ENCODE data around the gene POLD1. TPM values are rescaled to one million over a fixed set of nuclear protein-coding genes. Genes with fewer than 3 reads are reported as not detected.

POLD1 gene
- total RNA-seq, 2 experiments from 2014 or later: 119 to 233 TPM

DNA sequence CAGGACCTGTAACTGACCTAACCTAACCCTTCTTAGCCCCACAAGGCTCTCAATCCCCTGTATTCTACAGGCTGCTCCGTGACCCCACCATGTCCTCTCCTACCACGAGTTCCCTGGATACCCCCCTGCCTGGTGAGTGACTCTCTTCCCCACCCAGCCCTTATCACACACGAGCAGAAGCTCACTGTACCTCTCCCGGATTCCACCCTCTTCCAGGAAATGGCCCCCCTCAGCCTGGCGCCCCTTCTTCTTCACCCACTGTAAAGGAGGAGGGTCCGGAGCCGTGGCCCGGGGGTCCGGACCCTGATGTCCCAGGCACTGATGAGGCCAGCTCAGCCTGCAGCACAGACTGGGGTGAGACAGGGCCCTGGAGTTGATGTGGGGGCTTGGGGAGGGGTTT is 6.6 kb upstream of the POLD1 start:
- TF ChIP-seq EZH2phosphoT487 (IDR thresholded peaks at IDR 0.05; ENCODE audit: borderline replicate concordance, low read depth, low read length): no peak
- TF ChIP-seq, protein P1, sequence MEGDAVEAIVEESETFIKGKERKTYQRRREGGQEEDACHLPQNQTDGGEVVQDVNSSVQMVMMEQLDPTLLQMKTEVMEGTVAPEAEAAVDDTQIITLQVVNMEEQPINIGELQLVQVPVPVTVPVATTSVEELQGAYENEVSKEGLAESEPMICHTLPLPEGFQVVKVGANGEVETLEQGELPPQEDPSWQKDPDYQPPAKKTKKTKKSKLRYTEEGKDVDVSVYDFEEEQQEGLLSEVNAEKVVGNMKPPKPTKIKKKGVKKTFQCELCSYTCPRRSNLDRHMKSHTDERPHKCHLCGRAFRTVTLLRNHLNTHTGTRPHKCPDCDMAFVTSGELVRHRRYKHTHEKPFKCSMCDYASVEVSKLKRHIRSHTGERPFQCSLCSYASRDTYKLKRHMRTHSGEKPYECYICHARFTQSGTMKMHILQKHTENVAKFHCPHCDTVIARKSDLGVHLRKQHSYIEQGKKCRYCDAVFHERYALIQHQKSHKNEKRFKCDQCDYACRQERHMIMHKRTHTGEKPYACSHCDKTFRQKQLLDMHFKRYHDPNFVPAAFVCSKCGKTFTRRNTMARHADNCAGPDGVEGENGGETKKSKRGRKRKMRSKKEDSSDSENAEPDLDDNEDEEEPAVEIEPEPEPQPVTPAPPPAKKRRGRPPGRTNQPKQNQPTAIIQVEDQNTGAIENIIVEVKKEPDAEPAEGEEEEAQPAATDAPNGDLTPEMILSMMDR (conservative IDR thresholded peaks at IDR 0.05; ENCODE audit: low read length): no peak
- H3K4me3 ChIP-seq (ENCODE audit: low read depth, low read length, poor library complexity, severe bottlenecking): peak overlapping the region; percentile 83
- no peak overlapping the region for H2AFZ ChIP-seq (ENCODE audit: low read length)
- intact Hi-C loops (cut with micrococcal nuclease; ENCODE audit: unreplicated experiment): no loop called here
- peak overlapping the region; percentile 60 for H3K4me2 ChIP-seq (ENCODE audit: low read length)
- H3K27ac ChIP-seq (ENCODE audit: low read depth, low read length, poor library complexity, severe bottlenecking): peak overlapping the region; percentile 42
- ChIA-PET POLR2A (interaction anchor here (0.7 kb wide), 1 partner anchor 38 kb away, joined by 3 read pairs; no protein-coding TSS in a partner anchor), CTCF (ENCODE audit: unreplicated experiment) (no interaction called here)
- H4K20me1 ChIP-seq (ENCODE audit: insufficient read depth, low read length): 0 out of 2 replicates have a peak, but pooled peaks cover 3% of the 10 kb centered on the region
- no TSS peak for BruUV-seq (replicated peaks)
- H3K79me2 ChIP-seq (ENCODE audit: insufficient read depth, low read depth, low read length): peaks cover 6% of the 10 kb centered on the region; the same call in 1 of the 2 replicates
- no peaks in the 10 kb centered on the region for H3K9me2 ChIP-seq (ENCODE audit: insufficient read depth, low read length)
- peaks cover 16% of the 10 kb centered on the region for H3K4me1 ChIP-seq (ENCODE audit: insufficient read depth, low read length, poor library complexity, severe bottlenecking)
- no peak for DNase-seq (ENCODE audit: low spot score)
- peaks cover 51% of the 10 kb centered on the region for H3K36me3 ChIP-seq (ENCODE audit: insufficient read depth, low read length)
- H3K9me3 ChIP-seq (ENCODE audit: low read length): no peaks in the 10 kb centered on the region

DNA sequence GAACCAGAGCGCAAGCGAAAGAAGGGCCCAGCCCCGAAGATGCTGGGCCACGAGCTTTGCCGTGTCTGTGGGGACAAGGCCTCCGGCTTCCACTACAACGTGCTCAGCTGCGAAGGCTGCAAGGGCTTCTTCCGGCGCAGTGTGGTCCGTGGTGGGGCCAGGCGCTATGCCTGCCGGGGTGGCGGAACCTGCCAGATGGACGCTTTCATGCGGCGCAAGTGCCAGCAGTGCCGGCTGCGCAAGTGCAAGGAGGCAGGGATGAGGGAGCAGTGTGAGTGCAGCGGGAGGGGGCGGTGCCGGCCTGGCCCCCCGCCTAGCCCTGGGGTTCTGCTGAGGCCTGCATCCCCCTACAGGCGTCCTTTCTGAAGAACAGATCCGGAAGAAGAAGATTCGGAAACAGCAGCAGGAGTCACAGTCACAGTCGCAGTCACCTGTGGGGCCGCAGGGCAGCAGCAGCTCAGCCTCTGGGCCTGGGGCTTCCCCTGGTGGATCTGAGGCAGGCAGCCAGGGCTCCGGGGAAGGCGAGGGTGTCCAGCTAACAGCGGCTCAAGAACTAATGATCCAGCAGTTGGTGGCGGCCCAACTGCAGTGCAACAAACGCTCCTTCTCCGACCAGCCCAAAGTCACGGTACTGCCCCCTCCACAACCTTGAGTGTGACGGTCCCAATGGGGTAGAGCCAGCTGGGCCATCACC is 5.8 kb upstream of the POLD1 start:
- intact Hi-C loops (cut with micrococcal nuclease; ENCODE audit: unreplicated experiment): no loop called here
- ChIA-PET CTCF (ENCODE audit: unreplicated experiment) (no interaction called here), POLR2A (no interaction called here)
- H3K27ac ChIP-seq (ENCODE audit: low read depth, low read length, poor library complexity, severe bottlenecking): no peak overlapping the region
- H3K4me3 ChIP-seq (ENCODE audit: low read depth, low read length, poor library complexity, severe bottlenecking): no peak overlapping the region
- peaks cover 21% of the 10 kb centered on the region for H3K4me1 ChIP-seq (ENCODE audit: insufficient read depth, low read length, poor library complexity, severe bottlenecking)
- H3K9me3 ChIP-seq (ENCODE audit: low read length): no peaks in the 10 kb centered on the region
- peaks cover 6% of the 10 kb centered on the region; the same call in 1 of the 2 replicates for H3K79me2 ChIP-seq (ENCODE audit: insufficient read depth, low read depth, low read length)
- DNase-seq (ENCODE audit: low spot score): no peak
- H3K4me2 ChIP-seq (ENCODE audit: low read length): no peak overlapping the region
- 0 out of 2 replicates have a peak, but pooled peaks cover 3% of the 10 kb centered on the region for H4K20me1 ChIP-seq (ENCODE audit: insufficient read depth, low read length)
- no peak for TF ChIP-seq EZH2phosphoT487 (IDR thresholded peaks at IDR 0.05; ENCODE audit: borderline replicate concordance, low read depth, low read length)
- TF ChIP-seq, protein P1 (conservative IDR thresholded peaks at IDR 0.05; ENCODE audit: low read length): no peak
- H2AFZ ChIP-seq (ENCODE audit: low read length): no peak overlapping the region
- peaks cover 59% of the 10 kb centered on the region for H3K36me3 ChIP-seq (ENCODE audit: insufficient read depth, low read length)
- BruUV-seq (replicated peaks): TSS peak; percentile 56
- H3K9me2 ChIP-seq (ENCODE audit: insufficient read depth, low read length): no peaks in the 10 kb centered on the region

DNA sequence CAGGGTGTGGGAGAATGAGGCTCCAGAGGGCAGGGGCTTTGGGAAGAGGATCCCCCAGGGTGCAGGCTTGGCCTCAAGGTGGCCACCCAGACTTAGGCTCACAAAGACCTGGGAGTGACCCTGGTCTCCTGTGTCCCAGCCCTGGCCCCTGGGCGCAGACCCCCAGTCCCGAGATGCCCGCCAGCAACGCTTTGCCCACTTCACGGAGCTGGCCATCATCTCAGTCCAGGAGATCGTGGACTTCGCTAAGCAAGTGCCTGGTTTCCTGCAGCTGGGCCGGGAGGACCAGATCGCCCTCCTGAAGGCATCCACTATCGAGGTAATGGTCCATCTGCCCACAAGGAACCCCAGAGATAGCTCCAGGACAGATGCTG is 5.3 kb upstream of the POLD1 start:
- DNase-seq (ENCODE audit: low spot score): no peak
- CTCF ChIA-PET (ENCODE audit: unreplicated experiment): no interaction called here
- no TSS peak for BruUV-seq (replicated peaks)
- H4K20me1 ChIP-seq (ENCODE audit: insufficient read depth, low read length): 0 out of 2 replicates have a peak, but pooled peaks cover 3% of the 10 kb centered on the region
- TF ChIP-seq, protein P1 (conservative IDR thresholded peaks at IDR 0.05; ENCODE audit: low read length): no peak
- no peak for TF ChIP-seq EZH2phosphoT487 (IDR thresholded peaks at IDR 0.05; ENCODE audit: borderline replicate concordance, low read depth, low read length)
- peaks cover 59% of the 10 kb centered on the region for H3K36me3 ChIP-seq (ENCODE audit: insufficient read depth, low read length)
- POLR2A ChIA-PET: no interaction called here
- H3K4me3 ChIP-seq (ENCODE audit: low read depth, low read length, poor library complexity, severe bottlenecking): no peak overlapping the region
- H3K79me2 ChIP-seq (ENCODE audit: insufficient read depth, low read depth, low read length): peaks cover 6% of the 10 kb centered on the region; the same call in 1 of the 2 replicates
- H3K27ac ChIP-seq (ENCODE audit: low read depth, low read length, poor library complexity, severe bottlenecking): no peak overlapping the region
- intact Hi-C loops (cut with micrococcal nuclease; ENCODE audit: unreplicated experiment): no loop called here
- no peaks in the 10 kb centered on the region for H3K9me3 ChIP-seq (ENCODE audit: low read length)
- H3K9me2 ChIP-seq (ENCODE audit: insufficient read depth, low read length): no peaks in the 10 kb centered on the region
- peaks cover 27% of the 10 kb centered on the region for H3K4me1 ChIP-seq (ENCODE audit: insufficient read depth, low read length, poor library complexity, severe bottlenecking)
- H2AFZ ChIP-seq (ENCODE audit: low read length): no peak overlapping the region
- H3K4me2 ChIP-seq (ENCODE audit: low read length): no peak overlapping the region

Data from OCI-LY7 (cell line).